Measurements from ENCODE around the gene INTS2. TPM values are rescaled to one million over a fixed set of nuclear protein-coding genes. Genes with fewer than 3 reads are reported as not detected.
"Not testable (repeated sequence)": the region's sequence is repeated elsewhere in the genome, so short reads cannot be mapped to it uniquely, and the experiment has no call there.

INTS2 gene
- total RNA-seq, 2 experiments from 2014 or later: 23.4 to 27.9 TPM

GRCh38 chr17:61833536-61834193 lies 94.1 kb downstream of the INTS2 start:
- Mint-ChIP-seq H3K27me3 (no peaks in the 10 kb centered on the region), H3K4me1 (no peaks in the 10 kb centered on the region), H3K9me3 (ENCODE audit: low read depth) (no peaks in the 10 kb centered on the region), H3K27ac (no peak overlapping the region), H3K4me3 (no peak overlapping the region), H3K36me3 (ENCODE audit: low read depth) (no peaks in the 10 kb centered on the region)
- CTCF ChIA-PET: interaction anchor here (0.6 to 1.3 kb wide), 7 partner anchors 9 to 902 kb away, joined by 3 to 4 read pairs (median 3); no protein-coding TSS in a partner anchor
- POLR2A ChIA-PET: no interaction called here
- no peak for DNase-seq
- intact Hi-C loops (cut with DNase I, micrococcal nuclease): no loop called here
- ATAC-seq: no peak

- ATAC-seq (no peak), DNase-seq (no peak)
- H3K27ac Mint-ChIP-seq: no peak overlapping the region
- H3K36me3 Mint-ChIP-seq (ENCODE audit: low read depth): peaks cover 8% of the 10 kb centered on the region
- H3K27me3 Mint-ChIP-seq: no peaks in the 10 kb centered on the region
- H3K4me3 Mint-ChIP-seq: no peak overlapping the region
- H3K9me3 Mint-ChIP-seq (ENCODE audit: low read depth): no peaks in the 10 kb centered on the region
- no peaks in the 10 kb centered on the region for H3K4me1 Mint-ChIP-seq
- POLR2A ChIA-PET: no interaction called here
- intact Hi-C loops (cut with DNase I, micrococcal nuclease): no loop called here
- CTCF ChIA-PET: interaction anchor here (0.7 to 1.1 kb wide), 2 partner anchors 31 to 103 kb away, joined by 3 to 4 read pairs; no protein-coding TSS in a partner anchor
These were observed 95.3 kb downstream of the INTS2 start for GRCh38 chr17:61832463-61832862.

GRCh38 chr17:61831099-61831498 lies 96.7 kb downstream of the INTS2 start:
- H3K4me1 Mint-ChIP-seq: no peaks in the 10 kb centered on the region
- no peak overlapping the region for H3K27ac Mint-ChIP-seq
- no peaks in the 10 kb centered on the region for H3K27me3 Mint-ChIP-seq
- no peak for DNase-seq
- intact Hi-C loops (cut with DNase I, micrococcal nuclease): no loop called here
- no peak for ATAC-seq
- H3K9me3 Mint-ChIP-seq (ENCODE audit: low read depth): no peaks in the 10 kb centered on the region
- ChIA-PET POLR2A (no interaction called here), CTCF (no interaction called here)
- H3K4me3 Mint-ChIP-seq: no peak overlapping the region
- peaks cover 18% of the 10 kb centered on the region for H3K36me3 Mint-ChIP-seq (ENCODE audit: low read depth)

- H3K9me3 Mint-ChIP-seq (ENCODE audit: low read depth): no peaks in the 10 kb centered on the region
- H3K36me3 Mint-ChIP-seq (ENCODE audit: low read depth): peaks cover 23% of the 10 kb centered on the region
- no peak overlapping the region for H3K27ac Mint-ChIP-seq
- no peak for ATAC-seq
- ChIA-PET CTCF (no interaction called here), POLR2A (no interaction called here)
- no peak for DNase-seq
- no peaks in the 10 kb centered on the region for H3K4me1 Mint-ChIP-seq
- intact Hi-C loops (cut with DNase I, micrococcal nuclease): no loop called here
- H3K4me3 Mint-ChIP-seq: no peak overlapping the region
- no peaks in the 10 kb centered on the region for H3K27me3 Mint-ChIP-seq
These were observed 99.1 kb downstream of the INTS2 start for GRCh38 chr17:61828694-61829093.

- Mint-ChIP-seq H3K4me3 (no peak overlapping the region), H3K27ac (no peak overlapping the region), H3K9me3 (ENCODE audit: low read depth) (no peaks in the 10 kb centered on the region), H3K4me1 (peaks cover 2% of the 10 kb centered on the region), H3K36me3 (ENCODE audit: low read depth) (peaks cover 24% of the 10 kb centered on the region), H3K27me3 (no peaks in the 10 kb centered on the region)
- intact Hi-C loops (cut with DNase I, micrococcal nuclease): no loop called here
- CTCF ChIA-PET: interaction anchor here (0.5 kb wide), 1 partner anchor 1392 kb away, joined by 3 read pairs; no protein-coding TSS in a partner anchor
- POLR2A ChIA-PET: no interaction called here
- DNase-seq (no peak), ATAC-seq (no peak)
These were observed 100.0 kb downstream of the INTS2 start for GRCh38 chr17:61827649-61828395.

- H3K27ac Mint-ChIP-seq; H3K4me1 Mint-ChIP-seq; DNase-seq; POLR2A ChIA-PET; H3K27me3 Mint-ChIP-seq; H3K4me3 Mint-ChIP-seq; intact Hi-C loops (cut with DNase I, micrococcal nuclease); ATAC-seq; H3K9me3 Mint-ChIP-seq (ENCODE audit: low read depth): not testable (repeated sequence)
- CTCF ChIA-PET: interaction anchor here (0.5 kb wide), 1 partner anchor 1391 kb away, joined by 3 read pairs; no protein-coding TSS in a partner anchor
- peaks cover 31% of the 10 kb centered on the region for H3K36me3 Mint-ChIP-seq (ENCODE audit: low read depth)
These were observed 100.9 kb downstream of the INTS2 start for GRCh38 chr17:61826866-61827265.

- H3K27me3 Mint-ChIP-seq; intact Hi-C loops (cut with DNase I, micrococcal nuclease); CTCF ChIA-PET; H3K9me3 Mint-ChIP-seq (ENCODE audit: low read depth); H3K4me1 Mint-ChIP-seq; H3K4me3 Mint-ChIP-seq; H3K27ac Mint-ChIP-seq; DNase-seq; ATAC-seq: not testable (repeated sequence)
- peaks cover 36% of the 10 kb centered on the region for H3K36me3 Mint-ChIP-seq (ENCODE audit: low read depth)
- POLR2A ChIA-PET: interaction anchor here (0.6 kb wide), 1 partner anchor 1633 kb away, joined by 4 read pairs; no protein-coding TSS in a partner anchor
These were observed 101.6 kb downstream of the INTS2 start for GRCh38 chr17:61826198-61826597.

GRCh38 chr17:61825448-61826137 lies 102.2 kb downstream of the INTS2 start:
- DNase-seq (no peak), ATAC-seq (no peak)
- intact Hi-C loops (cut with DNase I, micrococcal nuclease): no loop called here
- peaks cover 40% of the 10 kb centered on the region for H3K36me3 Mint-ChIP-seq (ENCODE audit: low read depth)
- CTCF ChIA-PET: interaction anchor here (0.7 kb wide), 1 partner anchor 1084 kb away, joined by 3 read pairs; no protein-coding TSS in a partner anchor
- peaks cover 8% of the 10 kb centered on the region for H3K4me1 Mint-ChIP-seq
- no peaks in the 10 kb centered on the region for H3K27me3 Mint-ChIP-seq
- peaks cover 3% of the 10 kb centered on the region for H3K9me3 Mint-ChIP-seq (ENCODE audit: low read depth)
- no peak overlapping the region for H3K4me3 Mint-ChIP-seq
- H3K27ac Mint-ChIP-seq: no peak overlapping the region
- POLR2A ChIA-PET: interaction anchor here (0.6 kb wide), 1 partner anchor 1633 kb away, joined by 4 read pairs; no protein-coding TSS in a partner anchor

- POLR2A ChIA-PET: no interaction called here
- Mint-ChIP-seq H3K4me3 (no peak overlapping the region), H3K36me3 (ENCODE audit: low read depth) (peaks cover 45% of the 10 kb centered on the region), H3K27ac (no peak overlapping the region), H3K9me3 (ENCODE audit: low read depth) (peaks cover 3% of the 10 kb centered on the region), H3K27me3 (no peaks in the 10 kb centered on the region), H3K4me1 (peaks cover 8% of the 10 kb centered on the region)
- DNase-seq (no peak), ATAC-seq (no peak)
- intact Hi-C loops (cut with DNase I, micrococcal nuclease): no loop called here
- CTCF ChIA-PET: interaction anchor here (0.6 to 1.0 kb wide), 3 partner anchors 14 to 750 kb away, joined by 3 to 4 read pairs (median 3); no protein-coding TSS in a partner anchor
These were observed 105.2 kb downstream of the INTS2 start for GRCh38 chr17:61822326-61823285.

- intact Hi-C loops (cut with DNase I, micrococcal nuclease): no loop called here
- Mint-ChIP-seq H3K27me3 (no peaks in the 10 kb centered on the region), H3K27ac (no peak overlapping the region), H3K9me3 (ENCODE audit: low read depth) (peaks cover 3% of the 10 kb centered on the region), H3K4me1 (peaks cover 12% of the 10 kb centered on the region), H3K4me3 (no peak overlapping the region), H3K36me3 (ENCODE audit: low read depth) (peaks cover 38% of the 10 kb centered on the region)
- DNase-seq: no peak
- ChIA-PET CTCF (no interaction called here), POLR2A (no interaction called here)
- ATAC-seq: no peak
These were observed 106.1 kb downstream of the INTS2 start for GRCh38 chr17:61821655-61822054.

GRCh38 chr17:61819265-61819664 lies 108.5 kb downstream of the INTS2 start:
- H3K4me3 Mint-ChIP-seq; H3K27me3 Mint-ChIP-seq; CTCF ChIA-PET; DNase-seq; intact Hi-C loops (cut with DNase I, micrococcal nuclease); ATAC-seq; POLR2A ChIA-PET; H3K27ac Mint-ChIP-seq; H3K9me3 Mint-ChIP-seq (ENCODE audit: low read depth): not testable (repeated sequence)
- H3K36me3 Mint-ChIP-seq (ENCODE audit: low read depth): peaks cover 30% of the 10 kb centered on the region
- H3K4me1 Mint-ChIP-seq: peaks cover 16% of the 10 kb centered on the region
